ACC112 (cell line): Measurements from ENCODE around the gene VSX2.

ENCODE experiments used
- H2AFZ ChIP-seq: fragments of 200-600 bp; sonication (generic); one replicate; pipeline ENCODE4 v1.6.0; 2017; ENCODE audit warnings: antibody characterized with exemption, low read length; ENCODE audit not compliant: unreplicated experiment
- H3K27ac ChIP-seq: fragments of 200-600 bp; sonication (generic); 2 replicates; pipeline ENCODE4 v1.5.1; 2014; ENCODE audit warnings: low read depth, mild to moderate bottlenecking, antibody characterized with exemption, low read length, moderate library complexity
- H3K27me3 ChIP-seq: fragments of 200-600 bp; sonication (generic); 2 replicates; pipeline ENCODE4 v1.6.1; 2014; ENCODE audit warnings: mild to moderate bottlenecking, antibody characterized with exemption, low read length, moderate library complexity, mixed read lengths; ENCODE audit not compliant: insufficient read depth
- H3K36me3 ChIP-seq: fragments of 200-600 bp; sonication (generic); 2 replicates; pipeline ENCODE4 v1.6.1; 2016; ENCODE audit warnings: mild to moderate bottlenecking, antibody characterized with exemption, low read length, moderate library complexity, mixed read lengths; ENCODE audit not compliant: insufficient read depth
- H3K4me1 ChIP-seq: fragments of 200-600 bp; sonication (generic); one replicate; pipeline ENCODE4 v1.6.1; 2016; ENCODE audit warnings: low read length, mixed read lengths; ENCODE audit not compliant: insufficient read depth, unreplicated experiment, control insufficient read depth
- H3K4me3 ChIP-seq: fragments of 200-600 bp; sonication (generic); 2 replicates; pipeline ENCODE4 v1.5.1; 2014; ENCODE audit warnings: mild to moderate bottlenecking, low read depth, low read length
- H3K79me2 ChIP-seq: fragments of 200-600 bp; sonication (generic); one replicate; pipeline ENCODE4 v1.6.0; 2016; ENCODE audit warnings: low read length; ENCODE audit not compliant: control insufficient read depth, unreplicated experiment, insufficient read depth

VSX2 gene

DNA sequence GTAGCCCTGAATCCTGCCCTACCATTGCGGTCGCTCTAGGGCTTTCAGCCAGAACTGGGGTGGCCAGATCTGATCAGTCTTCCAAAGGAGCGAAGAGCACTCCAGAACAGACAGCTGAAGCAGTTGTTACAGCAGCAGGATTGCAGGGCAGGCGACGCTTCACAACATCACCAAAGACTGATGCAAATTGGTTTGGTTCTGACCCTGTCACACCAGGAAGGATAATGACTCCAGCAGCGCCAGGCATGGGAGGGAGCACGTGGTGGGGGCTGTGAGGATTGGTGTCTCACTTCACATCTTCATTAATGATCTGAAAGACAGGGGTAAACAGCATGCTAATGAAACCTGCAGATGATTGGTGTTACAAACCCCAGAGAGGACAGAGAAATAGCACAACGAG, 30.6 kb upstream of the VSX2 start:
- no peaks in the 10 kb centered on the region for H3K4me1 ChIP-seq
- peaks cover 10% of the 10 kb centered on the region; the same call in 1 of the 2 replicates for H3K27me3 ChIP-seq
- H3K36me3 ChIP-seq = no peaks in the 10 kb centered on the region
- no peak overlapping the region for H2AFZ ChIP-seq
- no peaks in the 10 kb centered on the region for H3K79me2 ChIP-seq
- H3K4me3 ChIP-seq = no peak overlapping the region
- H3K27ac ChIP-seq = no peak overlapping the region

DNA sequence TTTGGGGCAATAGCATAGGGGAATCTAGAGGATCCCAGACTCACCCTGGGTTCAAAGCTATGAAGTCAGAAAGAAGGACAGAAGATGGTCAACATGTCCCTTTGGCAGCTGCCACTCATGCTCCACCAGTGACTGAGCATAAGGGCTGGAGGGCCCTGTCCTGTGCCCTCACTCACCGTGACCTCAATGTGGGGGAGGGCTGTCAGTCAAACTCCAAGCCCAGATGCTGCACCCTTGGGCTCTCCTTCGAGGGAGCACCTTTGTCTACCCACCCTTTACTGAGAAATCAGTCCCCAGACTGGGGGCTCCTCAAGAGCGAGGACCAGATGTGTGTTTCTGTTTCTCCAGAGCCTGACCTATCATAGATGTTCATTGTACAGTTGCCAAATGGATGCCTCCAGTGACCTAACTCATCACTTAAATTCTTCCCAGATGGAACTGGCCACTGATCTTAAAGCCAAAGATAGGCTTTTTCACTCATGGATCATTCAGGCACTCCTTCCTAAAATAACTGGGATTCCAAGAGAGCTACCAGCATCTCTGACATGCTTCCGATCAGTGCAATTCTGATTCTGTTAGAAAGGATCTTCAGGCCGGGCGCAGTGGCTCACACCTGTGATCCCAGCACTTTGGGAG, 27.2 kb upstream of the VSX2 start:
- Histone ChIP-seq H2AFZ (no peak overlapping the region), H3K79me2 (no peaks in the 10 kb centered on the region), H3K4me3 (no peak overlapping the region), H3K27ac (no peak overlapping the region), H3K27me3 (peaks cover 19% of the 10 kb centered on the region; the same call in 1 of the 2 replicates), H3K4me1 (no peaks in the 10 kb centered on the region), H3K36me3 (no peaks in the 10 kb centered on the region)

DNA sequence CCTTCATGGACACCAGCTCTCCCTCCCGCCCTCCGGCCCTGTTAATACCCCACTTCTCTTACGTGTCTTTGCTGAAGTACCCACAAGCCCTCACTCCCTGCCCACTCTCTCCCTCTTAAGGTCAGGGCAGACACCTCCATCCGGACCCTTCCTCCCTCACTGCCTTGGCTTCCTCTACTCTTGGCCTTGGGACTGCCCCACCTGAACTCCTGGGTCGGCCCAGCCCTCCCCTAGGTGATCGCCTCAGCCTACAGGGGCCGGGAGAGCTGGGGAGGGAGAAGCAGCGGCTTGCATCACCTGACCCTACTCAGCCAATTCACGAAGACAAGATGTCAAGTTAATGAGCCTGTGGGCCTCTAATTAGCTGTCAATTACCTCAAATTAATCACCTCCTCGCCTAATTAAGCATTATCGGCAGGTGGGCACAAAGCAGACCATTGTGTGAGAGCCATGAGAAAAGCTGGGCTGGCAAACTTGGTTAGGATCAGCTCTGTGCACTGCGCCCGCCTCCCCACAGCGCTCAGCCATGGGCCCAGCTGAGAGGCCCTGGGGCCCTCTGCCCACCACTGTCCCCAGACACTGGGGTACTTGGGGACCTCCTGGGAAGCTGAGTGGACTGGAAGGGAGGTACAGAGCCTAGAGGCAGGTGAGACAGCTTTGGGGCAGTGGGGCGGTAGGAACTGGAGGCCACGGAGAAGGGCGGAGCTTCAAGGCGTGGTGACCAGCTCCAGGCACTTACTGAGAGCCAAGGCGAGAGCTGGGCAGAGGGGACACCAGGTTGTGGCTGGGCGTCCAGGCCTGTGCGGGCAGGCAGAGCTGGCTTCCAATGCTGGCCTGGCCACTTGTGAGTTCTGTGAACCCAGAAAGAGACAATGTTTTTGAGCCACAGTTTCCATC, 25.1 kb upstream of the VSX2 start:
- H3K27ac ChIP-seq = no peak overlapping the region
- peaks cover 32% of the 10 kb centered on the region for H3K27me3 ChIP-seq
- no peaks in the 10 kb centered on the region for H3K4me1 ChIP-seq
- H3K36me3 ChIP-seq = no peaks in the 10 kb centered on the region
- no peaks in the 10 kb centered on the region for H3K79me2 ChIP-seq
- no peak overlapping the region for H3K4me3 ChIP-seq
- H2AFZ ChIP-seq = no peak overlapping the region

- Histone ChIP-seq H3K36me3 (no peaks in the 10 kb centered on the region), H3K4me1 (no peaks in the 10 kb centered on the region), H3K4me3 (no peak overlapping the region), H2AFZ (no peak overlapping the region), H3K79me2 (no peaks in the 10 kb centered on the region), H3K27ac (no peak overlapping the region), H3K27me3 (peaks cover 36% of the 10 kb centered on the region)
Observed at GRCh38 chr14:74216671-74217070, 22.6 kb upstream of the VSX2 start.

DNA sequence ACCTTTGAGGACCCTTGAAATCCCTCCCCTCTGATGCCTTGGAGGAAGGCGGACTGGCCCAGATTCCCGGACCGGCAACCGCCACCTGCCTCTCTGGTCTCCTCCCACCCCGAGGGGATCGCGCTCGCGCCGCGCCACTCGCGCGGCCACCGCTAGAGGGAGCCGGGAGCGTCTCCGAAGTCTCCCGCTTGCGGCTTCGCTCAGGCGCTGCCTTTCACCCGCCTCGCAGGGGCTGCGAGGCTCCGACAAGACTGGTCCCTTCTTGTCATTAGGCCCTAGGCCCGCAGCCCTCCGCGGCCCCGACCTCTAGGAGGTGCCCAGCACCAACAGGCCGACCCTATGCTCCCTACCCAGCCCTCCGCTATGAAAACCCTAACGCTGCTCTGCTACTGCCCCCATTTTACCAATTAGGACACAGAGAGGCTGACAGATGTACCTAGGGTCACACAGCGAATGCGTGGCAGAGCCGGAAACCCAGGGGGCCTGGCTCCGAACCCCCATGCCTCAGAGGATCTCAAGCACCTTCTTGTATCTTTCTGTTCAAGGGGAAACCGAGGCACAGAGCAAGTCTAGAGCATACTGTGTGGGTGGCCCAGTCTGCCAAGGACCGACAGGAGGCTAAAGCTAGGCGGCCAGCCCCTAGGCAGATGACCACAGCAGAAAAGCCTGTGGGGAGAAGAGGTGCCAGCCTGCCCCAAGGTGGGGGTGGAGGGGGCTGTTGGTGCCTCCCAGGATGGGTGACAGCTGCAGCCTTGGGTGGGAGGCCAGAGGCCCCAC, 21.4 kb upstream of the VSX2 start:
- peaks cover 30% of the 10 kb centered on the region for H3K27me3 ChIP-seq
- no peak overlapping the region for H3K27ac ChIP-seq
- H3K36me3 ChIP-seq = no peaks in the 10 kb centered on the region
- H2AFZ ChIP-seq = no peak overlapping the region
- H3K4me1 ChIP-seq = no peaks in the 10 kb centered on the region
- 0 out of 2 replicates have a peak overlapping the region, but pooled peaks have one; percentile 18 for H3K4me3 ChIP-seq
- H3K79me2 ChIP-seq = no peaks in the 10 kb centered on the region

DNA sequence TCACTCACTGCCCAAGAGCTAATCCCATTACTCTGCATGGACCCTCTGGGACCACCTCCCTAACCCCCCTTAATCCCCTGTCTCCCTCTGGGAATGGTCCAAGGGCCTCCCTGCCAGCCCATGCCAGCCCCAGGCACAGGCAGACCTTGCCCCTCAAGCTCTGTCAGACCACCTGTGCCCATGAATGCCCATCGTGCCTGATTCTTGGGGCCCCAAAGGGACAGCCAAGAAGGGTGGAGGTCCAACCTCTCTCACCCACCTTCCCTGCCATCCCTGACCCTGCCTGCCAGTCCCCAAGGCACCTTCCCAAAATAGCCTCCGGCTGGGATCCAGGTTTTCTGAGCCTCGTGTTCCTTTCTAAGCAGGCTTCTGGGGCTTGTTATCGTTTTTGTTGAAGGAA, 20.8 kb upstream of the VSX2 start:
- no peaks in the 10 kb centered on the region for H3K4me1 ChIP-seq
- H3K27me3 ChIP-seq = peaks cover 29% of the 10 kb centered on the region
- H3K27ac ChIP-seq = no peak overlapping the region

GRCh38 chr14:74219277-74220205, 19.7 kb upstream of the VSX2 start:
- Histone ChIP-seq H3K36me3 (no peaks in the 10 kb centered on the region), H2AFZ (no peak overlapping the region)

More for the DNA sequence above, 20.8 kb upstream of the VSX2 start:
- Histone ChIP-seq H2AFZ (no peak overlapping the region), H3K36me3 (no peaks in the 10 kb centered on the region), H3K4me3 (no peak overlapping the region), H3K79me2 (no peaks in the 10 kb centered on the region)

DNA sequence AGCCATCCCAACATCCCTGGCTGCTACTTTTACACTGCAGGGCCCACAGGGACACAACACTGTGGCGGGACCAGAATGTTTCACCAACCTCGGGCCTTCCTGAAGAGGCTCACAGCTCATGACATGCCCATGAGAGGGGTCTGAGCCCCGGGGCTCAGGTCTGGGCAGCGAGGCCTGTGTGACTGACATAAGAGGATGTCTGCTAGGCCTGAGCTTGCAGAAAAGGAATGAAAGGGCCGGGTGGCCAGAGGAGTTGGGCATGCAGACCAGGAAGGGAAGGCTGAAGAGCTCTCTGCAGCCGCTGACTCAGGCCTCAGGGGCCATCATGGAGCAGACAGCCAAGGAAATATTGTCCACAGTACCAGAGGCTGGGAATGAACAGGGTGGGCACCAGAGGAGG, 18.3 kb upstream of the VSX2 start:
- Histone ChIP-seq H3K27me3 (peaks cover 29% of the 10 kb centered on the region), H2AFZ (no peak overlapping the region), H3K79me2 (no peaks in the 10 kb centered on the region), H3K36me3 (no peaks in the 10 kb centered on the region), H3K4me3 (no peak overlapping the region), H3K27ac (no peak overlapping the region), H3K4me1 (no peaks in the 10 kb centered on the region)

More at GRCh38 chr14:74219277-74220205, 19.7 kb upstream of the VSX2 start:
- peaks cover 25% of the 10 kb centered on the region for H3K27me3 ChIP-seq
- H3K79me2 ChIP-seq = no peaks in the 10 kb centered on the region
- no peak overlapping the region for H3K4me3 ChIP-seq
- H3K4me1 ChIP-seq = no peaks in the 10 kb centered on the region
- no peak overlapping the region for H3K27ac ChIP-seq

- H3K27me3 ChIP-seq = peaks cover 34% of the 10 kb centered on the region
- no peak overlapping the region for H2AFZ ChIP-seq
- no peaks in the 10 kb centered on the region for H3K36me3 ChIP-seq
- H3K4me1 ChIP-seq = no peaks in the 10 kb centered on the region
- no peak overlapping the region for H3K4me3 ChIP-seq
- no peaks in the 10 kb centered on the region for H3K79me2 ChIP-seq
- H3K27ac ChIP-seq = no peak overlapping the region
Observed at GRCh38 chr14:74221741-74222140, 17.5 kb upstream of the VSX2 start.

GRCh38 chr14:74223016-74223415, 16.2 kb upstream of the VSX2 start:
- peaks cover 34% of the 10 kb centered on the region for H3K27me3 ChIP-seq
- no peaks in the 10 kb centered on the region for H3K4me1 ChIP-seq
- H3K27ac ChIP-seq = no peak overlapping the region
- no peak overlapping the region for H3K4me3 ChIP-seq
- no peaks in the 10 kb centered on the region for H3K36me3 ChIP-seq
- H2AFZ ChIP-seq = no peak overlapping the region
- no peaks in the 10 kb centered on the region for H3K79me2 ChIP-seq
